Measurements from ENCODE around the gene PPP2R2C.

PPP2R2C gene

DNA sequence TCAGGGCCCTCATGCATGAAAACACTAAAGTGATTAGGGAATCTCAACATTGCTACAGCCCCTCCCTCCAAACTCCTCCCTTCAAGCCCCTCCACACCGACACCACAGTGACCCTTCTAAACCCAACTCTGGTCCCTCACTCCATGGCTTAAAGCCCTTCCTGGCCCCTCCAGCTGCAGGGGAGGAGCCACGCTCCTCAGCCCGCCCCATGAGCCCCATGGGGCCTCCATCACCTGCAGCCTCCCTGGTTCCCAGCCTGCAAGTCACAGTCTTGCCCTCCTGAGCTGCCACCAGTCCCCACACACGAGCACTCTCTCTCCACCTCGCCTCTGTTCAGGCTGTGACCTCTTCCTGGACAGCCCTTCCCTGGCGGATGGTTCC, 31.2 kb downstream of the PPP2R2C start:
- DNase-seq (ENCODE audit: low read depth), result no peak
- TF ChIP-seq, protein P1, sequence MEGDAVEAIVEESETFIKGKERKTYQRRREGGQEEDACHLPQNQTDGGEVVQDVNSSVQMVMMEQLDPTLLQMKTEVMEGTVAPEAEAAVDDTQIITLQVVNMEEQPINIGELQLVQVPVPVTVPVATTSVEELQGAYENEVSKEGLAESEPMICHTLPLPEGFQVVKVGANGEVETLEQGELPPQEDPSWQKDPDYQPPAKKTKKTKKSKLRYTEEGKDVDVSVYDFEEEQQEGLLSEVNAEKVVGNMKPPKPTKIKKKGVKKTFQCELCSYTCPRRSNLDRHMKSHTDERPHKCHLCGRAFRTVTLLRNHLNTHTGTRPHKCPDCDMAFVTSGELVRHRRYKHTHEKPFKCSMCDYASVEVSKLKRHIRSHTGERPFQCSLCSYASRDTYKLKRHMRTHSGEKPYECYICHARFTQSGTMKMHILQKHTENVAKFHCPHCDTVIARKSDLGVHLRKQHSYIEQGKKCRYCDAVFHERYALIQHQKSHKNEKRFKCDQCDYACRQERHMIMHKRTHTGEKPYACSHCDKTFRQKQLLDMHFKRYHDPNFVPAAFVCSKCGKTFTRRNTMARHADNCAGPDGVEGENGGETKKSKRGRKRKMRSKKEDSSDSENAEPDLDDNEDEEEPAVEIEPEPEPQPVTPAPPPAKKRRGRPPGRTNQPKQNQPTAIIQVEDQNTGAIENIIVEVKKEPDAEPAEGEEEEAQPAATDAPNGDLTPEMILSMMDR (IDR thresholded peaks at IDR 0.05; ENCODE audit: control insufficient read depth, insufficient read depth, low read depth, low read length, missing control alignments), result no peak
- H3K4me3 ChIP-seq (ENCODE audit: control insufficient read depth, low read depth, low read length), result no peak overlapping the region

DNA sequence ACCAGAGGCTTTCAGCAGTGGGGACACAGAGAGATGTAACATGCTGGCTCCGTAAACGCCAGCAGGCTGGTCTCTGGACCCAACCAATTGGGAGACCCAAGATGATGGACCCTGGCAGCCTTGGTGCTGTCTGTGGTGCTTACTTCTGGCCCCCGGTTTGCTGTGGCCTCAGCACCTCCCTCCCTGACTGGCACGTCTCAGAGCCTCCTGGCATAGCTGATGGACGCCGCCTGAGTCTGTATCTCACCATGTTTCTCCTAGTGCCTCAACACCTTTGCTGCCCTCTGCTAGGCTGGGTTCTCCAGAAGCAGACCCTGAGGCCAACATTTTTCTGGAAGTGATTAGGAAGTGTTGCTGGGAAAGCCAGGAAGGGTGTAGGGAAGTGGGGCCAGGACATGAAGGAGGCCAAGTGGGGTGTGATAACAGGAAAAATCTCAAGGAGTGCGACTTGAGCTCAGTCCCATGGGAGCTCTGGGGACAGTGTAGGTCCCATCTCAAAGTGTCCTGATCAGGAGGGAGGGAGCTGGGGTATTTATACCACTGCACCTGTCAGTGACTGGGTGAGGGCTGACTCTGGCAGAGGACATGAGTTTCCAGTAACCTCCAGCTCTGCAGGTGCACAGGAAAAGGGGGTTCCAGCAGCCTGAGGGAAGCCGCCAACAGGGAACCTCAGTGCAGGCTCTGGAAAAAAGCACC, 31.8 kb downstream of the PPP2R2C start:
- TF ChIP-seq, protein P1 (IDR thresholded peaks at IDR 0.05; ENCODE audit: control insufficient read depth, insufficient read depth, low read depth, low read length, missing control alignments), result no peak
- no peak overlapping the region for H3K4me3 ChIP-seq (ENCODE audit: control insufficient read depth, low read depth, low read length)
- no peak for DNase-seq (ENCODE audit: low read depth)

DNA sequence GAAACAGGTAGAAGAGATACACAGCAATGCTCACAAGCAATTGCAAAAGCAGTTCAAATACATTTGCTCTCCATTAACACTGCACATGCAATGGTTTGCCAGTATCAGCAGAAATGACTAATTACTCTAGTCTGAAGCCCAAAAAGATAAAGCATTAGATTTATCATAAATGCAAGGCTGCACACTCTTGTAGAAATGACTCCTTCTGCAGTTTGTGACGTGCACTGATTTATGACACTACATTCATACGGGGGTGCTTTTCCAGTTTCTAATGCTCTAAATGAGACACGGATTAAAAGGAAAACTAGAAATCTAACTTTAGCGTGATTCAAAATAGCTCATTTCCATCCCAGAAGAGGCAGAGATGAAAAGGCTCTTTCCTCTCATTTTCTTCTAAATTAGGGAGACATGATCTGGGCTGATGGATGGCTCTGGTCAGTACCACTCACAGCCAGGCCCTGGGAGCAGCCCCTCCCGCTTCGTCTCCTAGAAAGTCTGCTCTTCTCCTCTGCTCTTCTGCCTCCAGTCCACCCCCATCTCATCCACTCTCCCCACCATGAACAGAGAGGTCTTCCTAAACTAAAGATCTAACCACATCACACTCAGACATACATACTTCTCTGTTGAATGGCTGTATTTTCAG, 33.2 kb downstream of the PPP2R2C start:
- no peak overlapping the region for H3K4me3 ChIP-seq (ENCODE audit: control insufficient read depth, low read depth, low read length)
- TF ChIP-seq, protein P1 (IDR thresholded peaks at IDR 0.05; ENCODE audit: control insufficient read depth, insufficient read depth, low read depth, low read length, missing control alignments), result no peak
- DNase-seq (ENCODE audit: low read depth), result no peak

DNA sequence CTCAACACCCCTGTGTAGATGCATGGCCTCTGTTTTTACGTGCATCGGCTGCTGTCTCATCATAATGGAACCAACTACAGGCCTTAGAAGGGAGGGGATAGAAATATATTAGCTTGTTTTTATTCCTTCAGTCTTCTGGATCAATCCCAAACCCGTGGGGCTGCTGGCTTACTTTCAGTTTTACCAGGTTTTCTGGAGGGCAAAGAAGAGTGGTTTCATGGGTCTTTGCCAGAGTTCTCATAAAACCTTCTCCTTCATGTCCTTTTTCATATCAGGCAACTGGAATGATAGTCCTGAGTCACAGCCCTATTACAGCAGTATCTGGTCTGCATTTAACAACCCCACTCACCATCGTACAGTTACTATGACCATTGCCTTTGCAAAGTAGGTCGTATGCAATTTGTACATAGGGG, 34.6 kb downstream of the PPP2R2C start:
- H3K4me3 ChIP-seq (ENCODE audit: control insufficient read depth, low read depth, low read length), result no peak overlapping the region
- no peak for DNase-seq (ENCODE audit: low read depth)
- TF ChIP-seq, protein P1 (IDR thresholded peaks at IDR 0.05; ENCODE audit: control insufficient read depth, insufficient read depth, low read depth, low read length, missing control alignments), result no peak

DNA sequence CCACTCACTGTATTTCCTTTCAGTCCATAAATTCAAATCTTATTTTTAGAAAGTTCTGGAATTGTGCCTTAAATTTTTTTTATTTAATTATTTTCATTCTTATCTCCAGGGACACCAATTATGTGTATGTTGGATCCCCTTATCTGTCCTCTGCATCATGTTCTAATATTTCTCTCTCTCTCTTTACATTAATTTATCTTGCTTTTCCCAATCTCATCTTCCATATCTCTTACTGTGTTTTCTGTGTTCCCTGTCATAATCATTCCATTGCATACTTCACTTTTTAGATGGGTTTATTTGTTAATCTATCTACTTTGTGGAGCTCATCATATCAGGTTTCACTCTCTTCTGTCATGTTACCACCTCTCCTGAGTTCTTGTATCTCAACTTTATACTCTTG, 37.4 kb downstream of the PPP2R2C start:
- TF ChIP-seq, protein P1 (IDR thresholded peaks at IDR 0.05; ENCODE audit: control insufficient read depth, insufficient read depth, low read depth, low read length, missing control alignments), result no peak
- no peak for DNase-seq (ENCODE audit: low read depth)
- H3K4me3 ChIP-seq (ENCODE audit: control insufficient read depth, low read depth, low read length), result no peak overlapping the region

DNA sequence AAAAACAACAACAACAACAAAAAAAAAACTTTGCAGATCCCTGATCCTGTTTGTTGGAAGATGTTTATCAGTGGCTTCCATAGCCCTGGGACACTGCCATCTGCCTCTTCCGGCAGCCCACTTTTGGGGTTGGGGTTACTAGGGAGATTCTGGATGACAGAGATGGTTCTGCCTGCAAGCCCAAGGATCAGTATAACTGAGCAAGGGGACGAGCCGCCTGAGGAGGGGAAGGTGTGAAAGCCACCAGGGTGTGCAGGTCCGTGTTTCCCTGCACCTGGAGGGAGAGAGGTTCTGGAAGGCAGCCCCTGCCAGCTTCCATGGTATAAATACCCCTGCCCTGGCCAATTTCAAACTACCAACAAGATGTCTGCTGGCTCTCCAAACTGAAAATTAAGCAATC, 41.5 kb downstream of the PPP2R2C start:
- TF ChIP-seq, protein P1 (IDR thresholded peaks at IDR 0.05; ENCODE audit: control insufficient read depth, insufficient read depth, low read depth, low read length, missing control alignments), result no peak
- DNase-seq (ENCODE audit: low read depth), result no peak

More for the DNA sequence above, 41.5 kb downstream of the PPP2R2C start:
- no peak overlapping the region for H3K4me3 ChIP-seq (ENCODE audit: control insufficient read depth, low read depth, low read length)
